IMR-90 (cell line): ENCODE measurements around the gene CTTN. TPM values are rescaled to one million over a fixed set of nuclear protein-coding genes. Genes with fewer than 3 reads are reported as not detected.

ENCODE experiments used
- ATAC-seq: fragments of 200-7000 bp; cut with Tn5 transposase; 2 replicates; pipeline ENCODE4 v1.9.1; 2020; ENCODE audit warnings: low read depth, mild to moderate bottlenecking, moderate library complexity
- BruUV-seq: library from RNA; stranded (reverse); fragments of 400-500 nt; replicated peaks from 2 replicates; lab custom pipeline; 2021; lab: Mats Ljungman, UMichigan
- CTCF ChIA-PET: fragments of 300-600 bp; formaldehyde crosslinking; extraction: SDS; loops from one replicate; lab custom pipeline; 2021; ENCODE audit warnings: antibody characterized with exemption; lab: Yijun Ruan, JAX
- POLR2A ChIA-PET: fragments of 300-600 bp; sonication (Branson Sonifier 250); formaldehyde crosslinking; loops from one replicate; lab custom pipeline; 2022; ENCODE audit warnings: antibody characterized with exemption; ENCODE audit not compliant: unreplicated experiment; lab: Charles Lee
- DNase-seq: peaks from one replicate; pipeline ENCODE4 v3.0.0; 2013
- H2AFZ ChIP-seq: replicated peaks from 2 replicates; pipeline ENCODE3; 2013; ENCODE audit warnings: low read length, mild to moderate bottlenecking; ENCODE audit not compliant: poor library complexity
- H2AK5ac ChIP-seq: 2 replicates; pipeline ENCODE4 v1.6.1; 2013; ENCODE audit warnings: low read depth, low read length, inconsistent platforms
- H2AK9ac ChIP-seq: replicated peaks from 2 replicates; pipeline ENCODE3; 2013; ENCODE audit warnings: mild to moderate bottlenecking, low read depth, low read length, moderate library complexity; ENCODE audit not compliant: poor library complexity
- H2BK120ac ChIP-seq: 2 replicates; pipeline ENCODE4 v1.6.1; 2013; ENCODE audit warnings: low read depth, low read length, inconsistent platforms
- H2BK15ac ChIP-seq: 3 replicates; pipeline ENCODE4 v1.6.1; 2013; ENCODE audit warnings: low read depth, low read length, inconsistent platforms
- H2BK20ac ChIP-seq: 2 replicates; pipeline ENCODE4 v1.6.1; 2013; ENCODE audit warnings: low read depth, mild to moderate bottlenecking, inconsistent platforms, low read length, moderate library complexity
- H2BK5ac ChIP-seq: 2 replicates; pipeline ENCODE4 v1.6.1; 2013; ENCODE audit warnings: mild to moderate bottlenecking, low read depth, low read length, inconsistent platforms; ENCODE audit not compliant: poor library complexity, severe bottlenecking
- H3K14ac ChIP-seq: replicated peaks from 2 replicates; pipeline ENCODE4 v1.6.1; 2013; ENCODE audit warnings: low read depth, low read length, inconsistent platforms
- H3K18ac ChIP-seq: 2 replicates; pipeline ENCODE4 v1.6.1; 2013; ENCODE audit warnings: low read depth, low read length, control low read depth
- H3K23ac ChIP-seq: 2 replicates; pipeline ENCODE4 v1.6.1; 2013; ENCODE audit warnings: low read depth, low read length, inconsistent platforms
- H3K27ac ChIP-seq: 2 replicates; pipeline ENCODE4 v1.5.1; 2013; ENCODE audit warnings: mild to moderate bottlenecking, control low read depth, low read length; ENCODE audit not compliant: insufficient read depth
- H3K27me3 ChIP-seq: 2 replicates; pipeline ENCODE4 v1.6.1; 2013; ENCODE audit warnings: low read length; ENCODE audit not compliant: control insufficient read depth, insufficient read depth
- H3K36me3 ChIP-seq: 2 replicates; pipeline ENCODE4 v1.6.1; 2013; ENCODE audit warnings: low read length, mixed read lengths; ENCODE audit not compliant: control insufficient read depth, insufficient read depth
- H3K4ac ChIP-seq: 2 replicates; pipeline ENCODE4 v1.6.1; 2013; ENCODE audit warnings: low read depth, low read length, inconsistent platforms
- H3K4me1 ChIP-seq: 2 replicates; pipeline ENCODE4 v1.6.1; 2013; ENCODE audit warnings: low read length, mixed read lengths; ENCODE audit not compliant: control insufficient read depth, insufficient read depth
- H3K4me2 ChIP-seq: 2 replicates; pipeline ENCODE4 v1.6.1; 2013; ENCODE audit warnings: low read depth, mild to moderate bottlenecking, control low read depth, low read length, moderate library complexity
- H3K4me3 ChIP-seq: 2 replicates; pipeline ENCODE4 v1.5.1; 2013; ENCODE audit warnings: low read depth, mild to moderate bottlenecking, control low read depth, low read length, moderate library complexity; ENCODE audit not compliant: insufficient read depth
- H3K56ac ChIP-seq: 2 replicates; pipeline ENCODE4 v1.6.1; 2013; ENCODE audit warnings: low read length, inconsistent platforms; ENCODE audit not compliant: insufficient read depth; ENCODE audit errors: extremely low read depth
- H3K79me1 ChIP-seq, 2 experiments: 2 replicates each; pipeline ENCODE4 v1.6.1; 2013; ENCODE audit warnings: low read length in 2 of 2, inconsistent platforms in 1 of 2, low read depth in 1 of 2
- H3K9ac ChIP-seq: 2 replicates; pipeline ENCODE4 v1.6.1; 2013; ENCODE audit warnings: low read depth, low read length, control low read depth
- H3K9me1 ChIP-seq: 2 replicates; pipeline ENCODE4 v1.6.1; 2013; ENCODE audit warnings: low read length, inconsistent platforms; ENCODE audit not compliant: insufficient read depth
- H3K9me3 ChIP-seq: 2 replicates; pipeline ENCODE4 v1.6.1; 2013; ENCODE audit warnings: low read length; ENCODE audit not compliant: control insufficient read depth, insufficient read depth
- H4K20me1 ChIP-seq: 2 replicates; pipeline ENCODE4 v1.6.1; 2013; ENCODE audit warnings: low read length, inconsistent platforms; ENCODE audit not compliant: insufficient read depth
- H4K5ac ChIP-seq: 2 replicates; pipeline ENCODE4 v1.6.1; 2013; ENCODE audit warnings: mild to moderate bottlenecking, low read depth, low read length, control low read depth
- H4K8ac ChIP-seq, 2 experiments: 2 replicates each; pipeline ENCODE4 v1.6.1; 2013; ENCODE audit warnings: low read depth in 2 of 2, low read length in 2 of 2, control low read depth in 1 of 2, inconsistent platforms in 1 of 2
- H4K91ac ChIP-seq: 2 replicates; pipeline ENCODE4 v1.6.1; 2013; ENCODE audit warnings: low read depth, low read length, inconsistent platforms; ENCODE audit not compliant: insufficient read depth
- FOS ChIP-seq: fragments of 150-350 bp; IDR thresholded peaks from 2 replicates; pipeline ENCODE4 v1.6.1; 2016; ENCODE audit warnings: low read depth, low read length
- MAFK ChIP-seq: IDR thresholded peaks from 2 replicates; pipeline ENCODE4 v1.6.1; 2012; ENCODE audit warnings: low read depth, low read length, improper control_type of control experiment
- POLR2A ChIP-seq: IDR thresholded peaks from 2 replicates; pipeline ENCODE4 v1.6.1; 2012; ENCODE audit warnings: mild to moderate bottlenecking, low read depth, low read length
- USF2 ChIP-seq: fragments of 150-350 bp; IDR thresholded peaks from 2 replicates; pipeline ENCODE4 v1.6.1; 2017; ENCODE audit warnings: mild to moderate bottlenecking, antibody characterized with exemption, low read length, low read depth
- WGBS, 2 experiments: methylation state at CpG; one replicate each; pipeline versions ENCODE4 v1.1.5 to v1.1.7; 2013; ENCODE audit warnings: missing lambda C conversion rate in 2 of 2; ENCODE audit not compliant: insufficient read length in 1 of 2; ENCODE audit errors: extremely low coverage in 2 of 2; 5-methylcytosine and 5-hydroxymethylcytosine counted together
- dilution Hi-C: fragments of 300-500 bp; cut with HindIII; formaldehyde crosslinking; loops from one replicate; pipeline ENCODE4 v1.14.3; 2018; ENCODE audit warnings: low sequenced_read_pairs; ENCODE audit not compliant: unreplicated experiment
- in situ Hi-C: fragments of 300-500 bp; cut with MboI; formaldehyde crosslinking; loops from 3 replicates; pipeline ENCODE4 v1.14.3; 2019; ENCODE audit warnings: low sequenced_read_pairs, inconsistent platforms, mixed read lengths
- intact Hi-C: fragments of 100-400 bp; cut with micrococcal nuclease; formaldehyde crosslinking; loops from 2 replicates; pipeline ENCODE4 v1.10.0; 2022
- polyA plus RNA-seq, 3 experiments: library from polyadenylated mRNA; depleted of rRNA; stranded (reverse); fragments of >200 nt; gene quantifications; 2 replicates each; pipeline ENCODE4 v1.2.3, GENCODE V29; 2012; ENCODE audit warnings: low replicate concordance in 1 of 3
- total RNA-seq: library from RNA; depleted of rRNA; stranded (reverse); fragments of >200 nt; gene quantifications from 2 replicates; pipeline ENCODE4 v1.2.3, GENCODE V29; 2012

The CTTN gene
- total and polyA plus RNA-seq, 2 of the 4 experiments (the other 2 are of a cell fraction) = 287 to 296 TPM

GRCh38 chr11:70353900-70354568 lies 44.3 kb upstream of the CTTN start:
- DNase-seq (no peak), ATAC-seq (no peak)
- Histone ChIP-seq H4K20me1 (no peaks in the 10 kb centered on the region), H3K79me1 (no peaks in the 10 kb centered on the region; a peak in 1 of 4 replicates), H3K9me3 (no peaks in the 10 kb centered on the region), H4K8ac (no peak overlapping the region), H2BK15ac (no peak overlapping the region), H3K4me2 (no peak overlapping the region), H2AK5ac (no peak overlapping the region), H2BK120ac (no peak overlapping the region), H3K4me3 (no peak overlapping the region), H2AK9ac (no peak overlapping the region), H2BK5ac (no peak overlapping the region), H4K5ac (no peak overlapping the region), H3K14ac (no peak overlapping the region), H4K91ac (no peak overlapping the region), H3K36me3 (peaks cover 44% of the 10 kb centered on the region), H3K56ac (no peak overlapping the region), H3K4me1 (no peaks in the 10 kb centered on the region), H3K9ac (no peak overlapping the region), H3K9me1 (no peaks in the 10 kb centered on the region), H2BK20ac (no peak overlapping the region), H3K27ac (no peak overlapping the region), H3K27me3 (no peaks in the 10 kb centered on the region), H3K4ac (no peak overlapping the region), H3K23ac (no peak overlapping the region), H2AFZ (no peak overlapping the region), H3K18ac (no peak overlapping the region)
- POLR2A ChIA-PET = no interaction called here
- TF ChIP-seq MAFK (no peak), POLR2A (no peak), FOS (no peak), USF2 (no peak)
- dilution Hi-C loops (no loop called here), intact Hi-C loops (no loop called here), in situ Hi-C loops (no loop called here)
- no TSS peak for BruUV-seq
- CTCF ChIA-PET = no interaction called here
- WGBS, 2 experiments = 97% methylated on average over 5 of the region's 19 CpGs; no CpG with 5 or more reads in 1 of the 2 experiments
